Hepatocyte (in vitro differentiated cells): ENCODE data around the gene CARD10.

Experiments
- CTCF ChIP-seq: fragments of 200-600 bp; sonication (generic); IDR thresholded peaks from 2 replicates; pipeline ENCODE4 v1.5.1; 2016; ENCODE audit warnings: antibody characterized with exemption, mild to moderate bottlenecking; ENCODE audit not compliant: poor library complexity
- EZH2 ChIP-seq: fragments of 200-600 bp; sonication (generic); IDR thresholded peaks from 2 replicates; pipeline ENCODE4 v1.6.1; 2016; ENCODE audit warnings: antibody characterized with exemption, mild to moderate bottlenecking, borderline replicate concordance
- EZH2phosphoT487 ChIP-seq: fragments of 200-600 bp; sonication (generic); IDR thresholded peaks from one replicate; pipeline ENCODE4 v1.6.1; 2018; ENCODE audit warnings: antibody characterized with exemption, mild to moderate bottlenecking, low read depth, moderate library complexity; ENCODE audit not compliant: unreplicated experiment, severe bottlenecking

- TF ChIP-seq CTCF = no peak
- no peak for TF ChIP-seq EZH2phosphoT487
- no peak for TF ChIP-seq EZH2
Observed at GRCh38 chr22:37504964-37505363, 14.3 kb downstream of the CARD10 start.
